NCI-H345 treated with DMSO at 0.1 percent for 48 hours (cell line): ENCODE results near the gene USP17L15.
"Not testable (repeated sequence)": the region's sequence is repeated elsewhere in the genome, so short reads cannot be mapped to it uniquely, and the experiment has no call there.

Experiments
- DNase-seq: peaks from one replicate; lab custom pipeline; 2025; ENCODE audit not compliant: unreplicated experiment; lab: John Stamatoyannopoulos, UW

The USP17L15 gene

GRCh38 chr4:9234085-9234484 is at the start of gene USP17L15:
TSS of gene USP17L15 (plus strand) at chr4:9234385. CDS start at chr4:9234385, 0 bp downstream.
- not testable (repeated sequence) for DNase-seq

GRCh38 chr4:9210357-9210756 is 23.8 kb upstream of the USP17L15 start, which contains the start of gene USP17L10:
TSS of gene USP17L10 (plus strand) at chr4:9210657. CDS start at chr4:9210657, 0 bp downstream.
- DNase-seq: not testable (repeated sequence)

- DNase-seq: not testable (repeated sequence)
Observed at GRCh38 chr4:9214701-9215100, 19.5 kb upstream of the USP17L15 start.

GRCh38 chr4:9215105-9215504 is 19.1 kb upstream of the USP17L15 start, which contains the start of gene USP17L11:
TSS of gene USP17L11 (plus strand) at chr4:9215405. CDS start at chr4:9215405, 0 bp downstream.
- not testable (repeated sequence) for DNase-seq

- DNase-seq: not testable (repeated sequence)
Observed at GRCh38 chr4:9219852-9220251, 14.3 kb upstream of the USP17L15 start, which contains the start of gene USP17L12. TSS of gene USP17L12 (plus strand) at chr4:9220152. CDS start at chr4:9220152, 0 bp downstream.

- DNase-seq: not testable (repeated sequence)
Observed at GRCh38 chr4:9224596-9224995, 9.6 kb upstream of the USP17L15 start, which contains the start of gene USP17L13. TSS of gene USP17L13 (plus strand) at chr4:9224896. CDS start at chr4:9224896, 0 bp downstream.

GRCh38 chr4:9230249-9230648 is 3.9 kb upstream of the USP17L15 start:
- DNase-seq: not testable (repeated sequence)

- DNase-seq: not testable (repeated sequence)
Observed at GRCh38 chr4:9238461-9238860, 4.3 kb downstream of the USP17L15 start.

GRCh38 chr4:9243579-9243978 is 9.4 kb downstream of the USP17L15 start, which contains the start of gene USP17L17:
TSS of gene USP17L17 (plus strand) at chr4:9243879. CDS start at chr4:9243879, 0 bp downstream.
- not testable (repeated sequence) for DNase-seq

- not testable (repeated sequence) for DNase-seq
Observed at GRCh38 chr4:9247953-9248680, 13.9 kb downstream of the USP17L15 start, which contains the start of gene USP17L18. TSS of gene USP17L18 (plus strand) at chr4:9248630. CDS start at chr4:9248630, 0 bp downstream.

- not testable (repeated sequence) for DNase-seq
Observed at GRCh38 chr4:9253078-9253477, 18.9 kb downstream of the USP17L15 start, which contains the start of gene USP17L19. TSS of gene USP17L19 (plus strand) at chr4:9253378. CDS start at chr4:9253378, 0 bp downstream.

- DNase-seq: not testable (repeated sequence)
Observed at GRCh38 chr4:9257824-9258223, 23.6 kb downstream of the USP17L15 start, which contains the start of gene USP17L20. TSS of gene USP17L20 (plus strand) at chr4:9258124. CDS start at chr4:9258124, 0 bp downstream.

- not testable (repeated sequence) for DNase-seq
Observed at GRCh38 chr4:9262572-9262971, 28.4 kb downstream of the USP17L15 start, which contains the start of gene USP17L21. TSS of gene USP17L21 (plus strand) at chr4:9262872. CDS start at chr4:9262872, 0 bp downstream.

- not testable (repeated sequence) for DNase-seq
Observed at GRCh38 chr4:9267319-9267718, 33.1 kb downstream of the USP17L15 start, which contains the start of gene USP17L22. TSS of gene USP17L22 (plus strand) at chr4:9267619. CDS start at chr4:9267619, 0 bp downstream.

GRCh38 chr4:9271719-9272118 is 37.5 kb downstream of the USP17L15 start:
- DNase-seq: not testable (repeated sequence)
